Measurements from ENCODE around the gene PROX2. TPM values are rescaled to one million over a fixed set of nuclear protein-coding genes. Genes with fewer than 3 reads are reported as not detected.
A peak's percentile ranks its signal among the peaks of the same experiment; 100 is the strongest.

PROX2 gene
- total and polyA plus RNA-seq, 9 of the 15 experiments (the other 6 are each of a cell fraction or from before 2014, with no cell fraction given) = not detected

- TF ChIP-seq JUND (IDR thresholded peaks at IDR 0.05; ENCODE audit: borderline replicate concordance, low read depth, low read length) (peak; percentile 87), JUND (tag; IDR thresholded peaks at IDR 0.05; ENCODE audit: borderline replicate concordance, low read depth, low read length) (peak; percentile 69; the same call in 1 of the 3 replicates), NFYB (IDR thresholded peaks at IDR 0.05; ENCODE audit: extremely low read depth, insufficient read length) (peak; percentile 32), CBFA2T3 (IDR thresholded peaks at IDR 0.05) (no peak), KLF16 (IDR thresholded peaks at IDR 0.05) (no peak), FOXK1 (CRISPR knock-in tag; IDR thresholded peaks at IDR 0.05; ENCODE audit: borderline replicate concordance) (0 out of 2 replicates have a peak, but pooled peaks have one; percentile 22), JUNB (CRISPR knock-in tag; conservative IDR thresholded peaks at IDR 0.05) (no peak), SFPQ (IDR thresholded peaks at IDR 0.05; ENCODE audit: low read depth, low read length) (no peak), ZNF12 (CRISPR knock-in tag; IDR thresholded peaks at IDR 0.05) (no peak), ZNF699 (CRISPR knock-in tag; IDR thresholded peaks at IDR 0.05; ENCODE audit: insufficient replicate concordance) (no peak), HNRNPH1 (optimal IDR thresholded peaks at IDR 0.05; ENCODE audit: low read depth, low read length) (no peak), KHSRP (IDR thresholded peaks at IDR 0.05) (no peak), ZBTB7A (IDR thresholded peaks at IDR 0.05; ENCODE audit: borderline replicate concordance, control insufficient read depth, low read depth, low read length) (peak; percentile 52; the same call in 1 of the 2 replicates)
- TF ChIP-seq, protein P1, sequence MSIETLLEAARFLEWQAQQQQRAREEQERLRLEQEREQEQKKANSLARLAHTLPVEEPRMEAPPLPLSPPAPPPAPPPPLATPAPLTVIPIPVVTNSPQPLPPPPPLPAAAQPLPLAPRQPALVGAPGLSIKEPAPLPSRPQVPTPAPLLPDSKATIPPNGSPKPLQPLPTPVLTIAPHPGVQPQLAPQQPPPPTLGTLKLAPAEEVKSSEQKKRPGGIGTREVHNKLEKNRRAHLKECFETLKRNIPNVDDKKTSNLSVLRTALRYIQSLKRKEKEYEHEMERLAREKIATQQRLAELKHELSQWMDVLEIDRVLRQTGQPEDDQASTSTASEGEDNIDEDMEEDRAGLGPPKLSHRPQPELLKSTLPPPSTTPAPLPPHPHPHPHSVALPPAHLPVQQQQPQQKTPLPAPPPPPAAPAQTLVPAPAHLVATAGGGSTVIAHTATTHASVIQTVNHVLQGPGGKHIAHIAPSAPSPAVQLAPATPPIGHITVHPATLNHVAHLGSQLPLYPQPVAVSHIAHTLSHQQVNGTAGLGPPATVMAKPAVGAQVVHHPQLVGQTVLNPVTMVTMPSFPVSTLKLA (conservative IDR thresholded peaks at IDR 0.05) = peak in 1 of 2 experiments; percentile 64; a peak in 3 of 4 replicates
- TF ChIP-seq, protein P2, sequence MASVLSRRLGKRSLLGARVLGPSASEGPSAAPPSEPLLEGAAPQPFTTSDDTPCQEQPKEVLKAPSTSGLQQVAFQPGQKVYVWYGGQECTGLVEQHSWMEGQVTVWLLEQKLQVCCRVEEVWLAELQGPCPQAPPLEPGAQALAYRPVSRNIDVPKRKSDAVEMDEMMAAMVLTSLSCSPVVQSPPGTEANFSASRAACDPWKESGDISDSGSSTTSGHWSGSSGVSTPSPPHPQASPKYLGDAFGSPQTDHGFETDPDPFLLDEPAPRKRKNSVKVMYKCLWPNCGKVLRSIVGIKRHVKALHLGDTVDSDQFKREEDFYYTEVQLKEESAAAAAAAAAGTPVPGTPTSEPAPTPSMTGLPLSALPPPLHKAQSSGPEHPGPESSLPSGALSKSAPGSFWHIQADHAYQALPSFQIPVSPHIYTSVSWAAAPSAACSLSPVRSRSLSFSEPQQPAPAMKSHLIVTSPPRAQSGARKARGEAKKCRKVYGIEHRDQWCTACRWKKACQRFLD (CRISPR knock-in tag; IDR thresholded peaks at IDR 0.05) = peak; percentile 43; the same call in 1 of the 2 replicates
- TF ChIP-seq, protein P3, sequence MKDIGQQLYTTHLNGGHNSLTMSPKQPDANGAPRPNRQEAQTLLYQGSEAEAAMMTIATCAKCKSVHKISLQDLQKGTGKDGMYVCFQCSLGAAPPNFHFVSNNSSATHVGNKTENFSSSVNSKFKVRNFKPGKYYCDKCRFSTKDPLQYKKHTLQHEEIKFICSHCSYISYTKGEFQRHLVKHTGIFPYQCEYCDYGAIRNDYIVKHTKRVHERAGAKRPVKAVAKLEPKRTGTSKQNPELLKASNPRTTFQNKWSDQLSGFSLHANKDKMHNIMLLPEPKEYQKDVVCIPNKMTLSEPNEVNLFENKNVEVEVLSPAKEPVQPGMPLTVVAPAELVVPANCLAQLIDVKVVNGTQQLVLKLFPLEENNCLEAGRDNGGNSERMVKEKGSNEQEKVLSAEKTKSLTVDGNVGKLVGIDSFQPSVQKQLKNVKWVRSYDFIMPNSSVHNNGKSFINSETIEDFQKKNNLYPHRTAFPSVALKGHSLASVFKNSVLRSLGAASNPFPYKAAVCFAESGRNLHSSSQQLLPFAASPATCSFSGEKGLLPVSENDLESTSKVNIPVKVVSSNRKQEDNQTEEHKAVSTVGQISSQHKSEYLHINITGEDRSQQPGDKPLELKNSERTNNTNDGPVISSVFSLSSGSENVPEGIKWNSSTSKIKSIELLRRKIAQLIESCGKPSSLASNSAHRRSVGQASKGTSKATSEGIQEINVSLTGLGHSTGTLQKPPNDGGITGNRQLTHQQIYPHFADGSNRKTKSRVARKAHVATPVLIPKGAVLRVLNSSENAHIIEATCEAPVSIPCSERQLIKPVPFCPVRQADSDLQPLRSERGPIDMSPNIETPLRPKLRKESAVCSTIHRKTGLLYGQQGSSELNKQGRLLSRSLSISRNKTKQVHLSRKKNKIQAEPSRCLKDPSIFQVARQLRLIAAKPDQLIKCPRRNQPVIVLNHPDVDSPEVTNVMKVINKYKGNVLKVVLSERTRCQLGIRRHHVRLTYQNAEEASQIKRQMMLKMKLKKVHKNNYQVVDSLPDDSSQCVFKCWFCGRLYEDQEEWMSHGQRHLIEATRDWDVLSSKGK (CRISPR knock-in tag; IDR thresholded peaks at IDR 0.05) = no peak
- TF ChIP-seq, protein P4, sequence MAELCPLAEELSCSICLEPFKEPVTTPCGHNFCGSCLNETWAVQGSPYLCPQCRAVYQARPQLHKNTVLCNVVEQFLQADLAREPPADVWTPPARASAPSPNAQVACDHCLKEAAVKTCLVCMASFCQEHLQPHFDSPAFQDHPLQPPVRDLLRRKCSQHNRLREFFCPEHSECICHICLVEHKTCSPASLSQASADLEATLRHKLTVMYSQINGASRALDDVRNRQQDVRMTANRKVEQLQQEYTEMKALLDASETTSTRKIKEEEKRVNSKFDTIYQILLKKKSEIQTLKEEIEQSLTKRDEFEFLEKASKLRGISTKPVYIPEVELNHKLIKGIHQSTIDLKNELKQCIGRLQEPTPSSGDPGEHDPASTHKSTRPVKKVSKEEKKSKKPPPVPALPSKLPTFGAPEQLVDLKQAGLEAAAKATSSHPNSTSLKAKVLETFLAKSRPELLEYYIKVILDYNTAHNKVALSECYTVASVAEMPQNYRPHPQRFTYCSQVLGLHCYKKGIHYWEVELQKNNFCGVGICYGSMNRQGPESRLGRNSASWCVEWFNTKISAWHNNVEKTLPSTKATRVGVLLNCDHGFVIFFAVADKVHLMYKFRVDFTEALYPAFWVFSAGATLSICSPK (IDR thresholded peaks at IDR 0.05; ENCODE audit: borderline replicate concordance) = no peak
Measured at GRCh38 chr14:74922752-74923401, 46.9 kb upstream of the PROX2 start, which contains the start of gene RPS6KL1 (continued).
